Skin epidermis (tissue), 12 donors: Measurements from ENCODE around the gene BTRC.
A peak's percentile ranks its signal among the peaks of the same experiment; 100 is the strongest.

Source experiments
- H3K27ac ChIP-seq, 21 experiments: fragments of 200-600 bp; sonication (generic) in 11 of 21; one replicate each; pipeline ENCODE4 v1.5.0; 2020; ENCODE audit warnings: mild to moderate bottlenecking in 3 of 21, inconsistent platforms in 2 of 21, moderate library complexity in 2 of 21
- H3K4me3 ChIP-seq, 7 experiments: fragments of 200-600 bp; sonication (generic) in 2 of 7; one replicate each; pipeline ENCODE4 v1.5.0; 2020; ENCODE audit warnings: inconsistent platforms in 2 of 7, mild to moderate bottlenecking in 2 of 7, moderate library complexity in 1 of 7

The BTRC gene

DNA sequence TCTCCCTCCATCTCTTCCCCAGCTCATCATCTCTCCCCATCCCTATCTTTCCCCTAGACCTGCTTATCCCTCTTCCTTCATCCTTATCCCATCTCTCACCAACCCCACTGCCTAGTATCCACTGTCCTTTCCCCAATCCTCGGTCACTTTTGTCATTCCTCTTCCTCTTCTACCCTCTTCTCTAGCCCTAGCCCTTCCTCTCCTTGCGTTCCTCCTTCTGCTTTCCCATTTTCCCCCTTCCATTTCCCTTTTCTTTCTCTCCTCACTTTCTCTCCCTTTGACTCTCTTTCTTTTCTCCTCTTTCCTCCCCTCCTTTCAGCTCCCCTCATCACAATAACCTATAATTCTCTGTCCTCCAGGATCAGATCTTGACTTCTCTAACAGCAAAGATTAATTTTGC, 150.5 kb downstream of the BTRC start:
- Histone ChIP-seq H3K27ac (no peak overlapping the region), H3K4me3 (no peak overlapping the region)

DNA sequence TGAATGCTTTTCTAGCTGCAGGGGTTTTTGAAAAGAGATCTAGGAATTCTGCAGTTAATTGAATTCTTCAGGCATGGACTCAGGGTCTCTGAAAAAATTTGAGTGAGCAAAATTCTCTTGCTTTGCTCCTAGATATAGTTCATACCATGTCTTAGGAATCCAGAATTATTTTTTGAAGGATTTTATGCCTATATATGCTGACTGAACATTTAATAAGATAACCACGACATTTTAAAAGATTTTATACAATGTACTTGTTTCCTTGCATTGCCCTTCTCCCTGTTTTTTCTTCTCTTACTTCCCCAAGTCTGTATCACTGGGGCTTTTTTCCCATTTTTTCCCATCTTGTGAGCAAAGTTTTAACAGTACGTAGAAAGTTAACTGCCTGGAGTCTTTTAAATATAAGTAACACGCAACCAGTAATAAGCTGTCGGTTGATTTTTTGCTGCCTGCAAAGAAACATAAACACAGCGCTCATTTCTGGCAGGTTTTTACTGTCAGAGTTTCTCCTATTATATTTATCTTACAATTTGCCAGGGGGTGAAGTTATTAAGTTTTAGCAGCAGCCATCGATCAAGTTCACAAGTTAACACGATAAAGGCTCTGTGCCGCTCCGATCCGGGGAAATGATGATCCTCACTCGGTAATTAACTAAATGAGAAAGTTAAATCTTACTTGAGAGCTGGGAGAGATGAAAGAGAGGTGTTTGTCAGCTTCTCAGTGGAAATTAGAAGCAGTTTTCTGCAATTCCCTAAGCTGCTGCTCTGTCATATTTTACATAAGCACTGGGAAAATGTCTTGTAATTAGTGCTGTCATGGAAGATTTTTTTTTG, 153.1 kb downstream of the BTRC start:
- Histone ChIP-seq H3K27ac (no peak overlapping the region), H3K4me3 (no peak overlapping the region)

DNA sequence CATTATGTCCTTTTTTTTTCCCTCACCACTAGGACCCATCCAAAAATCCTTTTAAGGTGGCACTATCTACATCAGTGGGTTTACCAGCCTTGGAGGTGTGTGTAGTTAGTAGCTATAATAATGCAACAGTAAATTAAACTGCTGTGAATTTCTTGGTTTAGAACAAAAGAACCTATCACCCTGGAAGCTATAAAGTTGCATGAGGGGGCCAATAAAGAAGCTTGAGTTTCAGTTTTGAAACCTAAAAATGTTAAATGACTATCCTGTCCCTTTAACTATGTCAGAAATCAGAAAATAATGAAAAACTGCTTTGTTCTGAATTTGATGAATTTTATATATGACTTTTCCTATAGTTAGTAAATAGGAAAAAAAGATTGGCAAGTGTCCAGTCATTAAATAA, 153.9 kb downstream of the BTRC start:
- H3K27ac ChIP-seq = no peak overlapping the region
- no peak overlapping the region for H3K4me3 ChIP-seq

DNA sequence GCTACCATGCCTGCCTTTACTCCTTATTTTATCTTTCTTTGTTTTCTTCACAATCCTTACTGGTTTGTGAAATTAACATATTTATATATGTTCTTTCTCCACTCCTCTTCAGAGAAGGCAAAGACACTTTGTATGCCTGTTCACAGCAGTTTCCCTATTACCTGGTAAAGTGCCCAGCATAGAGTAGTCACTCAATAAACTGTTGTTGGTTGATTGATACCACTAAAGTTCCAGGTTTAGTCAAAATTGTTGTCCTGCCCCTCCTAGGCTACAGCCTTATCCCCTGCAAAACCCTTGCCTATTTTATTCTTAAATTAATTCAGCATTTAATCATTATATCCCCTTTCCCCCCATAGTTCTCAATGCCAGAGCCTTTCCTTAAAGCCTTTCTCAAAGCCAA, 158.0 kb downstream of the BTRC start:
- no peak overlapping the region for H3K4me3 ChIP-seq

DNA sequence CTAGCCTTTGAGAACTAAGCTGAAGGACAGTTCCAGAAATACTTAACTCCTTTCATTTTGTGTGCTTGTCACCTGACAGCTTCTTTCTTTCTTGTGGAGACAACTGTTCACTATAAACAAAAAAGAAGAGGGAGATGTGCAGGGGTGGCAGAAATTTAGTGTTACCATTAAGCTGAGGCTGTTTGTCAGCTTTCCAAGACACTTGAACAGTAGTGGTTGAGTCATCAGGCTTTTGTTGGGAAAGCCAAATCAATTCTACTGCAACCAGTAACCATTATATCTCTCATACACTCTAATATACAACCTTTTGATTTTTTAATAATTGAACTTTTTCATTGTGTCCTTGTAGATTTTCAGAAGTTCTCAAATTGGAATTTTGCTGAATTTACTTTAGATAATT, 158.8 kb downstream of the BTRC start:
- H3K4me3 ChIP-seq = no peak overlapping the region
- H3K27ac ChIP-seq = no peak overlapping the region

More for the DNA sequence above, 158.0 kb downstream of the BTRC start:
- no peak overlapping the region for H3K27ac ChIP-seq

DNA sequence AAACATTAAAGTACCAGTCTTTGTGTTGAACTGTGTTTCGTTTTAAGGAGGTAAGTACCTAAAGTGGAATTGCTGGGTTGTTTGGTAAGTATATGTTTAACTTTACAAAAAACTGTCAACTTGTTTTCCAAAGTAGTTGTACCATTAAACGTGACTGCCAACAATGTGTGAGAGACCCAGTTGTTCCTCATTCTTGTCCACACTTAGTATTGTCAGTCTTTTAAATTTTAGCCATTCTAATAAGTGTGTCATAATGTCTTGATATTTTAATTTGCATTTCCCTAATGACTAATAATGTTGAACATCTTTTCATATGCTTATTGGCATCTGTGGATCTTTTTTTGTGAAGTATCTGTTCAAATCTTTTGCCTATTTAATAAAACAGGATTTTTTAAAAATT, 159.8 kb downstream of the BTRC start:
- no peak overlapping the region for H3K4me3 ChIP-seq

DNA sequence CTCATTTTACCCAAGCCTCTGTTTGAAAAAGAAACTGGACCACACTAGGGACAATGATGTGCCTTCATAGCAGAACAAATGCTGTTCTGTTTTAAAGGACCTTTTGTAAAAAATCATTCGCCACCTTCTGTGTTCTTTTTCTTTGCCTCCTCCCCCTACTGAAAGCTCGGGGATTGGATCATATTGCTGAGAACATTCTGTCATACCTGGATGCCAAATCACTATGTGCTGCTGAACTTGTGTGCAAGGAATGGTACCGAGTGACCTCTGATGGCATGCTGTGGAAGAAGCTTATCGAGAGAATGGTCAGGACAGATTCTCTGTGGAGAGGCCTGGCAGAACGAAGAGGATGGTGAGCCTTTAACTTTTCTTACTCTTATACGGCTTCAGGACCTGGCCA, 171.9 kb downstream of the BTRC start:
- Histone ChIP-seq H3K27ac (no peak overlapping the region), H3K4me3 (no peak overlapping the region)

More for the DNA sequence above, 159.8 kb downstream of the BTRC start:
- no peak overlapping the region for H3K27ac ChIP-seq

DNA sequence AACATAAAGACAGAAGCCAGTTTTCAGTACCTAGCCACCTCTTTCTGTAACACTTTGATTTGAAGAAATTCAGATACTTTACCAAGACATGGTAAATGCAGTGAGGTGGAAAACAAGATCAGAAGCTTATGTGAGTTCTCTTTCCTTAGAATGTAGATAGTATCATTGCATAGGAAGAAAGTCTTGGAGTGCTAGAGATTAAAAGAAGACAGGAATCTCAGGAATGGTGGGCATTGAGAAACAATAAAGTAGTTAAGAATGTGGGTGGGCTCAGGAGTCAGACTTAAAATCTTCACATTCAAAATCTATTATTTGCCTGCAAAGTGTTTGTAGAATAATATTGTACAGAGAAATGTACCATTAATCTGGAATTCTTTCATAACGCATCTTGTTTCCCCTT, 175.2 kb downstream of the BTRC start:
- H3K27ac ChIP-seq = no peak overlapping the region

DNA sequence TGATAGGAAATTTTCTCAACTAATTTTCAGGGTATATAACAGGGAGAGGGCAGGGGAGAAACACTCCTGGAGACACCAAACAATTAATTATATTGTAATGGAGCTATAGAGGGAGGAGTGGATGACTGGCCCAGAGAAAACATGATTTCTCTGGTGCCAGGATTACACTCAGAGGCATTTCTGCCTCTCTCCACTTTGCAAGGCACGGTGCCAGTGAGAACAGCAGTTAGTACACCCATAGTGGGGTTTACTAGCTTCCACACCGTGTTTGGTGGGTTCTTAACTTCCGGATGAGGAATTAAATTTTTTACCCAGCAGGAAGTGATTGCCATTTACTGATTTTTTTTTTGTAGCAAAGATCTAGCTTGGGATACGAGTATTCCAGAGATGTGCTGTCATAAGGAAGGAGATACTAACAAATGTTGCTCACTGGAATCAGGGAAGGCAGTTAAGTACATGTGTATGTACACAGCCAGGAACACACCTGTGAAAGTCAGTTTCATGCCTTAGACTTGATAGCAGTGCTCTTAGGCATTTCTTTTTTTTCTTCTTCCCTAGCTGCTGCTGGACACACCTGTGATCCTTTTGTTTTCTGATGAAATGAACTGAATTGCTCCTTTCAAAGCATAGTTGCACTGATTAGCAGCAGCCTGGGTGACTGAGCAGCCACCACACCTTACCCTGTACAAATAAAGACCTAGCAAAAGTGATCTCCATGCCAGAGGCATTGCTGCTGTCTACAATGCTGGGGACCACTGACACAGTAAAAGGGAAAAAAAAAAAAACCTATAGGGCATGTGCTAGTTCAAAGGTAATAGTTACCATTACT, 176.0 kb downstream of the BTRC start:
- Histone ChIP-seq H3K27ac (no peak overlapping the region), H3K4me3 (no peak overlapping the region)

More for the DNA sequence above, 175.2 kb downstream of the BTRC start:
- no peak overlapping the region for H3K4me3 ChIP-seq

DNA sequence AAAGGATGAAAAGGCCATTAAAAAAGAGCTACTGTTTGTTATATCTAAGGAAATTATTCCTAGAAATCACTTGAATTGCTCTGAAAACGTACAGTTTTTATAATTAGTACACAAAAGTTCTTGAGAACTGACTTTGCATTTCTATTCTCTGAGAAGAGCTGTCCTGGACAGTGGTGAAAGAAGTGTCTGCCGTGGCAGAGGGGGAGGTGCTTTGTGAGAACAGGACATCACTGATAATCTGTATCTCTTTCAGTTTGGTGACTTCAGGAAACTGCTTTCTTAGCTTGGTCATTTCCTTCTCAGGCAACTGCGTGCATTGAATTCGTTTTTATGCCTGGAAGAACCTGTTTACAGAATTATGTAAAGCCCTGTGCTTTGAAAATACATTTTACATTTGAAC, 182.0 kb downstream of the BTRC start:
- no peak overlapping the region for H3K4me3 ChIP-seq
- no peak overlapping the region for H3K27ac ChIP-seq

DNA sequence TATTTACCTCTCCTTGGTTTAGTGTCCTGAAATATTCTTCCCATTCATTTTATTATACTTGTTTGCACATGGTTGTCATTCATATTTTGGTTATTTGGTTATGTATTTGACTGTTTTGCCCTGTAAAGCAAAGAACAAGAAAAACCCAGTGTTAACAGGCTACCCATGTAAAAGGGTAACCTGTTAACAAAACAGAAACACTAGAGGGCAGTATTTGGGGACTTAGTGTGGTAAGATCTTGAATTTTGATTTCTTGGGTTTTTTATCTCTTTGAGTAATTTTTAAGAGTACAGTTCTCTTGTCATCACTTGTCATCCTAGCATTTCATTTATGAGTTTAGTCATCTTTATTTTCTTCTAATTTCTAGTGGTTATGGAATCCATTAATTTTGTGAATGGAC, 182.8 kb downstream of the BTRC start:
- Histone ChIP-seq H3K4me3 (no peak overlapping the region), H3K27ac (no peak overlapping the region)

DNA sequence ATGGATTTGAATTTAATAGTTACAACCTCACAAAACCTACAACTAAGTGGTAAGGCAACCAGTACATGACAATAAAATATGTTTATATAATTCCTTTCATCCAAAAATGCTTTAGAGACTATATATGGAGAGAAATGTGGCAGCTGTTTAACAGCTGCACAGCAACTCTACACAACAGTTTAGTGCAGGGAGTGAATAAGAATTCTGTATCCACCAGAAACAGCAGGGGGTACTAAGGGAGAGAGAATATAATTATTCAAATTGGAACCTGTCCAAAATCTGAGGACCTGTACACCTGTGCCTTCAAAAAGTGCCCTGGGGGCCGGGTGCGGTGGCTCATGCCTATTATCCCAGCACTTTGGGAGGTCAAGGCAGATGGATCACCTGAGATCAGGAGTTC, 184.5 kb downstream of the BTRC start:
- Histone ChIP-seq H3K27ac (no peak overlapping the region), H3K4me3 (no peak overlapping the region)

DNA sequence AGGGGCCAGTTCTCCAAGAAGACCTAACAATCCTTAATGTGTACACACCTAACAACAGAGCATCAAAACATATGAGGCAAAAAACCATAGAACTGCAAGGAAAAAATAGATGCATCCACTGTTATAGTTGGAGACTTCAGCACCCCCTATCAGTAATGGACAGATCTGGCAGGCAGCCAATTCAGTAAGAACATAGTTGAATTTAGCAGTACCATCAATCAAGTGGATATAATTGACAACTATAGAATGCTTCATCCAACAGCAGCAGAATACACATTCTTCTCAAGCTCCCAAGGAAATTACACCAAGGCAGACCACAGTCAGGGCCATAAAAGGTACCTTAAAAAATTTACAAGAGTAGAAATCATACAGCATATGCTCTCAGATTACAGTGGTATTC, 191.9 kb downstream of the BTRC start:
- no peak overlapping the region for H3K27ac ChIP-seq

DNA sequence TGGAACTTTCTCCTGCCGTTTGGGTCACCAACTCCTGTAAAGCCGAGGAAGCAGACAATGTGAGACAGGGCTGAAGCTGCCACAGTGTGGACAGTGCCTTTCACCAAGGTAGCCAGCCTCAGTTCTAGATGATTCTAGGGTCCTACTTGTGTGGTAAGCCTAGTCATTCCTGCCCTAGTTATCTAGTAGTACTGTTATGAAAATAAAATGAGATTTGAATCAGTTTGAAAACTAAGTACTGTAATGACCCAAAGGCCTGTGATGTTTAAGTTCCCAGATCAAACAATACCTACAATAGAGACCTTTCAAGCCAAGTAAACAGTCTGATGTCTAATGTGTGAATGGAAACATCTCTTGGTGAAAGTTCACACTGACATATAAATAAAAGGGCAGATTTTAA, 197.0 kb downstream of the BTRC start:
- Histone ChIP-seq H3K27ac (no peak overlapping the region), H3K4me3 (no peak overlapping the region)

More for the DNA sequence above, 191.9 kb downstream of the BTRC start:
- H3K4me3 ChIP-seq = no peak overlapping the region

DNA sequence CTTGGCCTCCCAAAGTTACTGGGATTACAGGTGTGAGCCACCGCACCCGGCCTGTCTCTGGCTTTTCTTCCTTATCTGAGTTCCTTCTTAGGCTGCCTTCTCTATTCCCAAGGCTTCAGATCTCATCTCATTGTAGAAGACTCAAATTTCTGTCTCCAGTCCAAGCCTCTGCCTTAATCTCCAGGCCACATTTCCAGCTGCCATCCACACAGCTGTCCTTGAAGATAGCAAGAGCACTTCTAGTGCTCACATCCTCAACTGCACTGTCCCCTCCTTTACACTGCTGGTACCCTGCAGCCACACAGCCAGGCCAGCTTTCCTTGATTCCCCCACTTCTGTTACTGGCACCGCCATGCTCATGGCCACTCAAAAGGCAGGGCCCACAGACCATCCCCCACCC, 198.5 kb downstream of the BTRC start:
- Histone ChIP-seq H3K27ac (no peak overlapping the region), H3K4me3 (no peak overlapping the region)

DNA sequence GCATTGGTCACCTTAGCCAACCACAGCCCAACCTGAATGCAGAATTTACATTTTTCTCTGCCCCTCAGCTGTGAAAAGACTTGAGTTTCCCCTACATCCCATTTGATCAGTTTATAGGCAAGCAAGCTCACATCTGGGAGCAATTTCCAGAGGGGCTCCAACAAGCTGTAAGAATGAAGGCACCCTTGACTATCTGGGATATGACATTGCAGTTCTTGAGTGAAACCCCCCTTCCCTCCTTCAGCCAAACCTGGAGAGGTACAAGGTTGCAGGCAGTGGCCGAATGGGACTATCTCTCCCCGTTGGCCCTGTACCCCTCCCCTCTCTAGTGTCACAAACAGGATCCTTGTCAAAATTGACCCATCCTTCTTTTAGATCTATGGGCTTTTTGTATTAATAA, 203.6 kb downstream of the BTRC start:
- Histone ChIP-seq H3K27ac (no peak overlapping the region), H3K4me3 (no peak overlapping the region)

DNA sequence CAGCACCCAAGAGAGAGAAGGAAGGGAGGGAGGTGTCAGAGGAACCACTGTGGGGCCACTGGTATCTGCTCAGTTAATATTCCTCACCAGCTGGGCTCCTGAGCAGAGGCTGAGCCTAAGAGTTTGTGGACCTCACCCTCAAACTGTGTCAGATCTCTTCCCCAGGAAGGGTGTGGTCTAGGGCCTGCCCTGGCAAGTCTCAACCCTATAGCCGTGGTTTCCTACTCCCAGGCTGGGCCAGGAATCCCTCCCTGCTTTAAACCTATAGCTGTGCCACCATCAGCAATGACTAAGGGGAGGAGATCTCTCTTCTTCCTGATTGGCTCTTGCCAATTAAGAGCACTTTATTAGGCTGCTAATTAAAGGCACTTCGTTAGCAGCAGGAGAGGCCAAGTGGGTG, 204.2 kb downstream of the BTRC start:
- H3K27ac ChIP-seq = peak overlapping the region in 2 of 21 experiments; percentile 14 to 20
- no peak overlapping the region for H3K4me3 ChIP-seq

DNA sequence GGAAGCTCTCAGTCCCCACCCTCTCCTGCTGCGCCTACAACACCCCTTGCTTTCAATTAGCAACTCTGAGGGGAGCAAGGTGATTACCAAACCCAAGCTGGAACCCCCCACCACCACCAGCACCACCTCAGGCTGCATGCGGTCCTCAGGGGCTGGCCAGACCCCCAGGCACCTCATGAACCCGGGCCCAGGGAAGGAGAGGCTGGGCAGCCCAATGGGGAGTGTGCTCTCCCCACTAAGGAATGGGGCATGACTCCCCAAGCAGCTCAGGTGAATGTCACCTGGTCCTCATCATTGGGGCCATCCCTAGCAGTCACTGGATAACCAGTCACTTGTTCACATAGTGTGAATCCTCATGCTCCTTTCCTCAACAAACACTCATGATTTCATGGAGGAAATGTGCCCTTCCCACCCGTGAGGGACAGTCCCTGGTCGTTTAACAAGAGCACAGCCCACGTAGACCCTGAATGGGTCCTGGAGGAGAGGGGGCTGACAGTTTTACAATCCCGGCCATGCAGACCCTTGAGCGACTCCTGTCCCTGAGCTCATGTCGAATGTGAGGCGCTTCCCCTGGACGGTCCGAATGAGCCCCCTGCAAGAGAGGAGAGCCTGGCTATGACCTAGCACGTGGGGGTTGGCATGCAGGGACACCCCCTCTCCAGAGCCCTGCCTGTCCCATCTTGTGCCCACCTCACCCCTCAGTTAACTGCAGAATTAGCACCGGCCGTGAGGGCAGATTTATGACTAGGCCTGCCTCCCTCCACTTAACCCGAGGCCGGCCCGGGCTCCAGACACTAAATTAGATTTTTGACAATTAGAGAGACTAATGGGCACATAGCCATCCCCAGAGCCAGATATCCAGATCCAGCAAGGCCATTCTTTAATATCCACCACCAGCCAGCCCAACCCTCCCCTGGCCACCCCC, 205.0 kb downstream of the BTRC start:
- no peak overlapping the region for H3K4me3 ChIP-seq
- peak overlapping the region in 2 of 21 experiments; percentile 14 to 20 for H3K27ac ChIP-seq

DNA sequence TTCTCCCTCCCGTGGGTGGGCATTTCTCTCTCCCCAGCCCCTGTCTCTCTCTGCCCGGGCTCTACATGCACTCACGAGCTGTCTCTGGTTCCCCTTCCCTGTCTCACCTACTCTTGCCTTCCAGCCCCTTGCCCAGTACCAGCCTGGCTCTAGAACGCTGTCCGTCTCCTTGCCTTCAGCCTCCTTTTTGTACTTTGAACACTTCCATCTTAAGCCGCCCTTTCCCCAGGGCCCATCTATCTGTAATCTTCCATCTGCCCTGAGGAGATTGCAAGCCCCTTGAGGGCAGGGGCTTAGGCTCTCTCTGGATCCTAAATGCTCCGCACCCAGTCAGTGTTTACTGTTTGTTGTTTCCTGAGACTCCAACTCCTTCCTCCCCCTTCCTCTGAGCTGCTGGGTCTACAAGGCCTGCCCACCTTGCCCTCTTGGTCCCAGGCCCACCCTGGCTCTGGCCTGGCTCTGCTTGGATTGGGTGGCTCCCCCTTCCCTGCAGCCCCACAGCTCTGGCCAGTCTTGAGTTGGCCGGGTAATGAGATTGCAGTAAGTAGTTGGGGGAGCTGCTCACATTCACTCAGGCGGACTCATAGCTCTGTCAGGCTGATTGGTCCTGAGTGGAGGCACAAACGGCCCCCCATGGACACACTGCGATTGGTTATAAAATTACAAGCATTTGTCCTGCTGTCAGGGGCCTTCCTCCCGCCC, 205.8 kb downstream of the BTRC start:
- Histone ChIP-seq H3K27ac (no peak overlapping the region), H3K4me3 (no peak overlapping the region)
